Sigmoid colon (tissue), 7 donors: Measurements from ENCODE around the gene WNT2B. TPM values are rescaled to one million over a fixed set of nuclear protein-coding genes. Genes with fewer than 3 reads are reported as not detected.

ENCODE experiments used
- DNase-seq: peaks from one replicate; pipeline ENCODE4 v3.0.0-alpha.2; 2019
- H3K27ac ChIP-seq, 4 donors: fragments of 200-600 bp; sonication (generic); one replicate each; pipeline ENCODE4 v1.5.1; 2016 to 2019; ENCODE audit warnings: mild to moderate bottlenecking in 1 of 4
- H3K27me3 ChIP-seq, 3 donors: fragments of 200-600 bp; sonication (generic); one replicate each; pipeline ENCODE4 v1.5.1; 2019; ENCODE audit warnings: mild to moderate bottlenecking in 1 of 3
- H3K36me3 ChIP-seq, 4 donors: fragments of 200-600 bp; sonication (generic); one replicate each; pipeline ENCODE4 v1.5.1; 2016 to 2019
- H3K4me1 ChIP-seq, 4 donors: fragments of 200-600 bp; sonication (generic); one replicate each; pipeline ENCODE4 v1.5.1; 2017 to 2019
- H3K4me3 ChIP-seq, 4 donors: fragments of 200-600 bp; sonication (generic); one replicate each; pipeline ENCODE4 v1.5.1; 2017 to 2019; ENCODE audit warnings: mild to moderate bottlenecking in 2 of 4, moderate library complexity in 1 of 4
- H3K9me3 ChIP-seq, 4 donors: fragments of 200-600 bp in 3 of 4; sonication (generic) in 3 of 4; one replicate each; pipeline versions ENCODE4 v1.5.1 to v1.6.1; 2013 to 2019
- CTCF ChIP-seq, 4 experiments: fragments of 450-650 bp in 3 of 4; fragments of 200-600 bp in 1 of 4; IDR thresholded peaks; one replicate each; pipeline ENCODE4 v1.5.1; 2016 to 2019; ENCODE audit warnings: antibody characterized with exemption in 4 of 4, mild to moderate bottlenecking in 3 of 4, moderate library complexity in 2 of 4
- EP300 ChIP-seq, 4 donors: sonication (generic); formaldehyde crosslinking; IDR thresholded peaks; one replicate each; pipeline ENCODE4 v1.6.1; 2017; ENCODE audit warnings: antibody characterized with exemption in 4 of 4
- POLR2A ChIP-seq, 2 donors: fragments of 450-650 bp; IDR thresholded peaks; one replicate each; pipeline ENCODE4 v1.6.1; 2016; ENCODE audit warnings: antibody characterized with exemption in 2 of 2, mild to moderate bottlenecking in 2 of 2, moderate library complexity in 2 of 2
- POLR2AphosphoS5 ChIP-seq, 4 donors: sonication (generic); formaldehyde crosslinking; IDR thresholded peaks; one replicate each; pipeline ENCODE4 v1.6.1; 2017; ENCODE audit warnings: antibody characterized with exemption in 4 of 4
- WGBS, 2 donors: extraction: QIAGEN DNeasy Blood & Tissue Kit; methylation state at CpG; one replicate each; pipeline ENCODE4 v1.1.7; 2013; 5-methylcytosine and 5-hydroxymethylcytosine counted together
- intact Hi-C: fragments of 100-400 bp; cut with DNase I; formaldehyde crosslinking; loops from one replicate; pipeline ENCODE4 v1.15.1; 2023
- polyA plus RNA-seq, 3 donors: library from polyadenylated mRNA; stranded (reverse); fragments of 200-250 nt; gene quantifications; one replicate each; pipeline ENCODE4 v1.2.3, GENCODE V29; 2013
- total RNA-seq, 4 donors: library from RNA; depleted of rRNA; stranded (reverse); fragments of >200 nt; gene quantifications; one replicate each; pipeline ENCODE4 v1.1.0, GENCODE V29; 2016
- donor health status: healthy with polysubstance abuse.
- donor health status: Bipolar disorder and iron deficiency.
- donor health status: healthy.

WNT2B gene
- total and polyA plus RNA-seq, 7 donors = 1.2 to 4.2 (median 1.8) TPM

- Histone ChIP-seq H3K36me3 (peaks cover 0 to 15% (median 0%) of the 10 kb centered on the region in 4 donors), H3K9me3 (no peaks in the 10 kb centered on the region), H3K27me3 (no peaks in the 10 kb centered on the region), H3K4me1 (peaks cover 0 to 27% (median 5%) of the 10 kb centered on the region in 4 donors), H3K4me3 (no peak overlapping the region), H3K27ac (no peak overlapping the region)
- intact Hi-C loops = no loop called here
- TF ChIP-seq POLR2AphosphoS5 (IDR thresholded peaks at IDR 0.05) (no peak), CTCF (IDR thresholded peaks at IDR 0.05) (no peak), POLR2A (IDR thresholded peaks at IDR 0.05) (no peak), EP300 (IDR thresholded peaks at IDR 0.05) (no peak)
- WGBS, 2 donors = 96 to 100% methylated on average over 1 of the region's 1 CpG
- DNase-seq = no peak
Observed at GRCh38 chr1:112524986-112525385, 16.2 kb downstream of the WNT2B start.

- H3K27me3 ChIP-seq = no peaks in the 10 kb centered on the region
- H3K27ac ChIP-seq = no peak overlapping the region
- H3K4me1 ChIP-seq = peaks cover 0 to 27% (median 5%) of the 10 kb centered on the region in 4 donors
- no peak for TF ChIP-seq EP300 (IDR thresholded peaks at IDR 0.05)
- TF ChIP-seq POLR2AphosphoS5 (IDR thresholded peaks at IDR 0.05) = no peak
- TF ChIP-seq CTCF (IDR thresholded peaks at IDR 0.05) = no peak
- no peak for TF ChIP-seq POLR2A (IDR thresholded peaks at IDR 0.05)
- intact Hi-C loops = no loop called here
- 84 to 91% methylated on average over 4 of the region's 4 CpGs for WGBS, 2 donors
- no peak overlapping the region for H3K4me3 ChIP-seq
- peaks cover 0 to 21% (median 0%) of the 10 kb centered on the region in 4 donors for H3K36me3 ChIP-seq
- no peak for DNase-seq
- no peaks in the 10 kb centered on the region for H3K9me3 ChIP-seq
Observed at GRCh38 chr1:112527266-112528010, 18.7 kb downstream of the WNT2B start.

- intact Hi-C loops = no loop called here
- H3K27me3 ChIP-seq = no peaks in the 10 kb centered on the region
- no peak for TF ChIP-seq CTCF (IDR thresholded peaks at IDR 0.05)
- TF ChIP-seq POLR2A (IDR thresholded peaks at IDR 0.05) = no peak
- no peaks in the 10 kb centered on the region for H3K9me3 ChIP-seq
- DNase-seq = no peak
- no peak overlapping the region for H3K4me3 ChIP-seq
- H3K4me1 ChIP-seq = peaks cover 0 to 24% (median 5%) of the 10 kb centered on the region in 4 donors
- H3K27ac ChIP-seq = no peak overlapping the region
- peaks cover 0 to 21% (median 0%) of the 10 kb centered on the region in 4 donors for H3K36me3 ChIP-seq
Observed at GRCh38 chr1:112528076-112528475, 19.3 kb downstream of the WNT2B start.

- TF ChIP-seq EP300 (IDR thresholded peaks at IDR 0.05) (no peak), POLR2A (IDR thresholded peaks at IDR 0.05) (no peak), POLR2AphosphoS5 (IDR thresholded peaks at IDR 0.05) (no peak), CTCF (IDR thresholded peaks at IDR 0.05) (no peak)
- Histone ChIP-seq H3K4me3 (no peak overlapping the region), H3K27me3 (no peaks in the 10 kb centered on the region), H3K4me1 (peaks cover 0 to 14% (median 2%) of the 10 kb centered on the region in 4 donors), H3K36me3 (peaks cover 0 to 29% (median 0%) of the 10 kb centered on the region in 4 donors), H3K27ac (no peak overlapping the region), H3K9me3 (no peaks in the 10 kb centered on the region)
- DNase-seq = no peak
- intact Hi-C loops = no loop called here
Observed at GRCh38 chr1:112529301-112529700, 20.5 kb downstream of the WNT2B start.

- TF ChIP-seq CTCF (IDR thresholded peaks at IDR 0.05) (no peak), EP300 (IDR thresholded peaks at IDR 0.05) (no peak), POLR2A (IDR thresholded peaks at IDR 0.05) (no peak), POLR2AphosphoS5 (IDR thresholded peaks at IDR 0.05) (no peak)
- Histone ChIP-seq H3K4me1 (peaks cover 0 to 8% (median 0%) of the 10 kb centered on the region in 4 donors), H3K4me3 (no peak overlapping the region), H3K27ac (no peak overlapping the region), H3K36me3 (peaks cover 0 to 18% (median 0%) of the 10 kb centered on the region in 4 donors), H3K27me3 (no peaks in the 10 kb centered on the region), H3K9me3 (no peaks in the 10 kb centered on the region)
- intact Hi-C loops = no loop called here
- DNase-seq = no peak
Observed at GRCh38 chr1:112530832-112531231, 22.1 kb downstream of the WNT2B start.
